OCI-LY7 (cell line): ENCODE measurements around the gene HYOU1. TPM values are rescaled to one million over a fixed set of nuclear protein-coding genes. Genes with fewer than 3 reads are reported as not detected.

Experiments
- BruUV-seq: library from RNA; stranded (reverse); fragments of 400-500 nt; replicated peaks from 2 replicates; lab custom pipeline; 2021; lab: Mats Ljungman, UMichigan
- CTCF ChIA-PET: fragments of 300-600 bp; sonication (Branson Sonifier 250); formaldehyde crosslinking; loops from one replicate; lab custom pipeline; 2022; ENCODE audit warnings: antibody characterized with exemption; ENCODE audit not compliant: unreplicated experiment; lab: Charles Lee
- POLR2A ChIA-PET: fragments of 300-600 bp; sonication (Branson Sonifier 250); formaldehyde crosslinking; loops from one replicate; lab custom pipeline; 2022; ENCODE audit warnings: antibody characterized with exemption; lab: Charles Lee
- DNase-seq: peaks from one replicate; pipeline ENCODE4 v3.0.0-alpha.2; 2015; ENCODE audit warnings: low spot score
- H2AFZ ChIP-seq: fragments of 200-600 bp; sonication (generic), shearing (Covaris generic); 2 replicates; pipeline ENCODE4 v1.6.1; 2014; ENCODE audit warnings: mild to moderate bottlenecking, antibody characterized with exemption, low read length, moderate library complexity
- H3K27ac ChIP-seq: fragments of 200-600 bp; sonication (generic); 2 replicates; pipeline ENCODE4 v1.5.1; 2014; ENCODE audit warnings: mixed run types, low read depth, mild to moderate bottlenecking, moderate library complexity, low read length, inconsistent platforms; ENCODE audit not compliant: poor library complexity, severe bottlenecking
- H3K36me3 ChIP-seq: fragments of 200-600 bp; sonication (generic); 2 replicates; pipeline ENCODE4 v1.6.1; 2014; ENCODE audit warnings: mild to moderate bottlenecking, antibody characterized with exemption, low read length, moderate library complexity, mixed read lengths; ENCODE audit not compliant: insufficient read depth
- H3K4me1 ChIP-seq: fragments of 200-600 bp; sonication (generic); 2 replicates; pipeline ENCODE4 v1.5.1; 2014; ENCODE audit warnings: mild to moderate bottlenecking, low read length; ENCODE audit not compliant: insufficient read depth, poor library complexity, severe bottlenecking
- H3K4me2 ChIP-seq: fragments of 200-600 bp; sonication (generic); 2 replicates; pipeline ENCODE4 v1.6.1; 2014; ENCODE audit warnings: mild to moderate bottlenecking, low read length
- H3K4me3 ChIP-seq: fragments of 200-600 bp; sonication (generic); 2 replicates; pipeline ENCODE4 v1.5.1; 2014; ENCODE audit warnings: mild to moderate bottlenecking, low read depth, low read length; ENCODE audit not compliant: poor library complexity, severe bottlenecking
- H3K79me2 ChIP-seq: fragments of 200-600 bp; sonication (generic); 2 replicates; pipeline ENCODE4 v1.6.1; 2016; ENCODE audit warnings: low read depth, mild to moderate bottlenecking, low read length, moderate library complexity, mixed read lengths; ENCODE audit not compliant: insufficient read depth
- H3K9me2 ChIP-seq: fragments of 200-600 bp; sonication (generic); 2 replicates; pipeline ENCODE4 v1.6.1; 2016; ENCODE audit warnings: mild to moderate bottlenecking, low read length, mixed read lengths; ENCODE audit not compliant: insufficient read depth
- H3K9me3 ChIP-seq: fragments of 200-600 bp; sonication (generic); 2 replicates; pipeline ENCODE4 v1.6.1; 2014; ENCODE audit warnings: mild to moderate bottlenecking, mixed run types, low read length, mixed read lengths
- H4K20me1 ChIP-seq: fragments of 200-600 bp; sonication (generic); 2 replicates; pipeline ENCODE4 v1.6.1; 2014; ENCODE audit warnings: mild to moderate bottlenecking, antibody characterized with exemption, low read length, moderate library complexity, mixed read lengths; ENCODE audit not compliant: insufficient read depth
- EZH2phosphoT487 ChIP-seq: fragments of 200-600 bp; sonication (generic); IDR thresholded peaks from 2 replicates; pipeline ENCODE4 v1.6.1; 2018; ENCODE audit warnings: low read depth, borderline replicate concordance, mild to moderate bottlenecking, mixed run types, antibody characterized with exemption, low read length, moderate library complexity, mixed read lengths
- intact Hi-C: fragments of 100-400 bp; cut with micrococcal nuclease; formaldehyde crosslinking; loops from one replicate; pipeline ENCODE4 v1.10.0; 2022; ENCODE audit not compliant: unreplicated experiment
- total RNA-seq, 2 experiments: library from RNA; depleted of rRNA in 1 of 2; stranded (reverse); fragments of >200 nt in 1 of 2; shearing (Covaris generic) in 1 of 2; gene quantifications; 2 replicates each; pipeline ENCODE4 v1.2.3, GENCODE V29; 2014 to 2022
- TF ChIP-seq, protein P1 (sequence below): fragments of 200-600 bp; sonication (generic); conservative IDR thresholded peaks from 2 replicates; pipeline ENCODE4 v1.5.1; 2014; ENCODE audit warnings: mild to moderate bottlenecking, antibody characterized with exemption, low read length, moderate library complexity, mixed read lengths

Gene HYOU1
- total RNA-seq, 2 experiments from 2014 or later = 86.6 to 117 TPM

- intact Hi-C loops = loop anchor here (1.0 kb wide), 1 partner anchor 27 kb away; the partner anchor contains the start of gene HYOU1
Measured at GRCh38 chr11:119030329-119031047, 26.5 kb downstream of the HYOU1 start, which contains the start of gene SLC37A4. Gene SLC37A4 (minus strand): TSS chr11:119030877.

GRCh38 chr11:119030029-119030328 is 27.0 kb downstream of the HYOU1 start:
- POLR2A ChIA-PET = interaction anchor here (1.0 to 1.6 kb wide), 3 partner anchors 14 to 230 kb away, joined by 3 to 6 read pairs (median 4); no protein-coding TSS in a partner anchor
- TF ChIP-seq, protein P1, sequence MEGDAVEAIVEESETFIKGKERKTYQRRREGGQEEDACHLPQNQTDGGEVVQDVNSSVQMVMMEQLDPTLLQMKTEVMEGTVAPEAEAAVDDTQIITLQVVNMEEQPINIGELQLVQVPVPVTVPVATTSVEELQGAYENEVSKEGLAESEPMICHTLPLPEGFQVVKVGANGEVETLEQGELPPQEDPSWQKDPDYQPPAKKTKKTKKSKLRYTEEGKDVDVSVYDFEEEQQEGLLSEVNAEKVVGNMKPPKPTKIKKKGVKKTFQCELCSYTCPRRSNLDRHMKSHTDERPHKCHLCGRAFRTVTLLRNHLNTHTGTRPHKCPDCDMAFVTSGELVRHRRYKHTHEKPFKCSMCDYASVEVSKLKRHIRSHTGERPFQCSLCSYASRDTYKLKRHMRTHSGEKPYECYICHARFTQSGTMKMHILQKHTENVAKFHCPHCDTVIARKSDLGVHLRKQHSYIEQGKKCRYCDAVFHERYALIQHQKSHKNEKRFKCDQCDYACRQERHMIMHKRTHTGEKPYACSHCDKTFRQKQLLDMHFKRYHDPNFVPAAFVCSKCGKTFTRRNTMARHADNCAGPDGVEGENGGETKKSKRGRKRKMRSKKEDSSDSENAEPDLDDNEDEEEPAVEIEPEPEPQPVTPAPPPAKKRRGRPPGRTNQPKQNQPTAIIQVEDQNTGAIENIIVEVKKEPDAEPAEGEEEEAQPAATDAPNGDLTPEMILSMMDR = no peak
- TF ChIP-seq EZH2phosphoT487 = no peak
- no TSS peak for BruUV-seq
- Histone ChIP-seq H3K27ac (peak overlapping the region; percentile 4), H3K79me2 (no peaks in the 10 kb centered on the region), H2AFZ (peak overlapping the region; percentile 69; the same call in 1 of the 2 replicates), H3K36me3 (peaks cover 12% of the 10 kb centered on the region), H3K4me2 (peak overlapping the region; percentile 89), H3K9me2 (no peaks in the 10 kb centered on the region), H4K20me1 (no peaks in the 10 kb centered on the region), H3K4me1 (peaks cover 21% of the 10 kb centered on the region), H3K4me3 (peak overlapping the region; percentile 80), H3K9me3 (no peaks in the 10 kb centered on the region)
- CTCF ChIA-PET = no interaction called here
- intact Hi-C loops = loop anchor here (1.0 kb wide), 1 partner anchor 27 kb away; the partner anchor contains the start of gene HYOU1
- no peak for DNase-seq

More at GRCh38 chr11:119030329-119031047, 26.5 kb downstream of the HYOU1 start, which contains the start of gene SLC37A4:
- BruUV-seq = no TSS peak
- ChIA-PET POLR2A (interaction anchor here (1.0 to 1.6 kb wide), 3 partner anchors 15 to 229 kb away, joined by 3 to 6 read pairs (median 4); no protein-coding TSS in a partner anchor), CTCF (no interaction called here)
- TF ChIP-seq, protein P1 = no peak
- TF ChIP-seq EZH2phosphoT487 = no peak
- peak; percentile 99 for DNase-seq
- peak within 1 kb of the TSS; percentile 89 for H3K4me2 ChIP-seq
- peak within 1 kb of the TSS; percentile 80 for H3K4me3 ChIP-seq
- H3K9me2 ChIP-seq = no peaks in the 10 kb centered on the region
- H3K9me3 ChIP-seq = no peaks in the 10 kb centered on the region
- H3K79me2 ChIP-seq = no peaks in the 10 kb centered on the region
- peaks cover 21% of the 10 kb centered on the region for H3K4me1 ChIP-seq
- peak within 1 kb of the TSS; percentile 69; the same call in 1 of the 2 replicates for H2AFZ ChIP-seq
- H4K20me1 ChIP-seq = no peaks in the 10 kb centered on the region
- H3K27ac ChIP-seq = peak within 1 kb of the TSS; percentile 4
- peaks cover 6% of the 10 kb centered on the region; the same call in 1 of the 2 replicates for H3K36me3 ChIP-seq
